ENCODE measurements around the gene BIN2.
"Not testable (repeated sequence)": the region's sequence is repeated elsewhere in the genome, so short reads cannot be mapped to it uniquely, and the experiment has no call there.

Gene BIN2

GRCh38 chr12:51264297-51264696, 59.7 kb downstream of the BIN2 start:
- Histone ChIP-seq H4K20me1 (ENCODE audit: control insufficient read depth, insufficient read depth, low read depth, low read length) (no peaks in the 10 kb centered on the region), H3K27ac (ENCODE audit: low read depth, low read length) (no peak overlapping the region), H3K4me2 (ENCODE audit: low read length) (no peak overlapping the region), H3F3A (ENCODE audit: control insufficient read depth, insufficient read depth) (no peaks in the 10 kb centered on the region), H3K4me3 (ENCODE audit: low read length) (no peak overlapping the region), H3K9me3 (ENCODE audit: control insufficient read depth, insufficient read depth, low read length) (no peaks in the 10 kb centered on the region), H3K4me1 (ENCODE audit: control insufficient read depth, low read length) (no peaks in the 10 kb centered on the region), H3K27me3 (ENCODE audit: control insufficient read depth, low read length) (peaks cover 16% of the 10 kb centered on the region), H3K79me2 (ENCODE audit: control insufficient read depth, low read length) (no peaks in the 10 kb centered on the region), H3K36me3 (ENCODE audit: control insufficient read depth, low read length) (no peaks in the 10 kb centered on the region), H3K9me2 (replicated peaks; ENCODE audit: control insufficient read depth, low read length) (no peaks in the 10 kb centered on the region)
- TF ChIP-seq EZH2phosphoT487 (IDR thresholded peaks at IDR 0.05; ENCODE audit: borderline replicate concordance, low read length) (no peak), CTCF (IDR thresholded peaks at IDR 0.05; ENCODE audit: low read depth, low read length, poor library complexity, severe bottlenecking) (no peak)

GRCh38 chr12:51263341-51263740, 60.6 kb downstream of the BIN2 start:
- H3K27me3 ChIP-seq (ENCODE audit: control insufficient read depth, low read length) = peaks cover 9% of the 10 kb centered on the region
- H3K79me2 ChIP-seq (ENCODE audit: control insufficient read depth, low read length) = no peaks in the 10 kb centered on the region
- no peaks in the 10 kb centered on the region for H3F3A ChIP-seq (ENCODE audit: control insufficient read depth, insufficient read depth)
- TF ChIP-seq EZH2phosphoT487 (IDR thresholded peaks at IDR 0.05; ENCODE audit: borderline replicate concordance, low read length) (no peak), CTCF (IDR thresholded peaks at IDR 0.05; ENCODE audit: low read depth, low read length, poor library complexity, severe bottlenecking) (no peak)
- H3K4me2 ChIP-seq (ENCODE audit: low read length) = no peak overlapping the region
- no peaks in the 10 kb centered on the region for H3K9me2 ChIP-seq (replicated peaks; ENCODE audit: control insufficient read depth, low read length)
- no peaks in the 10 kb centered on the region for H3K36me3 ChIP-seq (ENCODE audit: control insufficient read depth, low read length)
- H3K4me1 ChIP-seq (ENCODE audit: control insufficient read depth, low read length) = no peaks in the 10 kb centered on the region
- no peak overlapping the region for H3K4me3 ChIP-seq (ENCODE audit: low read length)
- no peaks in the 10 kb centered on the region for H3K9me3 ChIP-seq (ENCODE audit: control insufficient read depth, insufficient read depth, low read length)
- H4K20me1 ChIP-seq (ENCODE audit: control insufficient read depth, insufficient read depth, low read depth, low read length) = no peaks in the 10 kb centered on the region
- no peak overlapping the region for H3K27ac ChIP-seq (ENCODE audit: low read depth, low read length)

GRCh38 chr12:51262758-51263177, 61.2 kb downstream of the BIN2 start:
- Histone ChIP-seq H3F3A (ENCODE audit: control insufficient read depth, insufficient read depth) (no peaks in the 10 kb centered on the region), H4K20me1 (ENCODE audit: control insufficient read depth, insufficient read depth, low read depth, low read length) (no peaks in the 10 kb centered on the region), H3K9me2 (replicated peaks; ENCODE audit: control insufficient read depth, low read length) (no peaks in the 10 kb centered on the region), H3K27ac (ENCODE audit: low read depth, low read length) (no peak overlapping the region), H3K4me2 (ENCODE audit: low read length) (no peak overlapping the region), H3K79me2 (ENCODE audit: control insufficient read depth, low read length) (no peaks in the 10 kb centered on the region), H3K4me1 (ENCODE audit: control insufficient read depth, low read length) (no peaks in the 10 kb centered on the region), H3K9me3 (ENCODE audit: control insufficient read depth, insufficient read depth, low read length) (no peaks in the 10 kb centered on the region), H3K27me3 (ENCODE audit: control insufficient read depth, low read length) (peaks cover 4% of the 10 kb centered on the region), H3K4me3 (ENCODE audit: low read length) (no peak overlapping the region), H3K36me3 (ENCODE audit: control insufficient read depth, low read length) (no peaks in the 10 kb centered on the region)
- no peak for TF ChIP-seq EZH2phosphoT487 (IDR thresholded peaks at IDR 0.05; ENCODE audit: borderline replicate concordance, low read length)
- TF ChIP-seq CTCF (IDR thresholded peaks at IDR 0.05; ENCODE audit: low read depth, low read length, poor library complexity, severe bottlenecking) = peak; percentile 57

GRCh38 chr12:51259600-51259999, 64.4 kb downstream of the BIN2 start:
- H3K4me3 ChIP-seq (ENCODE audit: low read length); H3K4me2 ChIP-seq (ENCODE audit: low read length); H3K9me2 ChIP-seq (replicated peaks; ENCODE audit: control insufficient read depth, low read length); H3K27me3 ChIP-seq (ENCODE audit: control insufficient read depth, low read length); H3K79me2 ChIP-seq (ENCODE audit: control insufficient read depth, low read length); H3F3A ChIP-seq (ENCODE audit: control insufficient read depth, insufficient read depth); H3K36me3 ChIP-seq (ENCODE audit: control insufficient read depth, low read length); H3K4me1 ChIP-seq (ENCODE audit: control insufficient read depth, low read length); H3K27ac ChIP-seq (ENCODE audit: low read depth, low read length); H3K9me3 ChIP-seq (ENCODE audit: control insufficient read depth, insufficient read depth, low read length); H4K20me1 ChIP-seq (ENCODE audit: control insufficient read depth, insufficient read depth, low read depth, low read length): not testable (repeated sequence)
